ENCODE measurements around the gene RNF115.
"Not testable (repeated sequence)": the region's sequence is repeated elsewhere in the genome, so short reads cannot be mapped to it uniquely, and the experiment has no call there.

RNF115 gene

DNA sequence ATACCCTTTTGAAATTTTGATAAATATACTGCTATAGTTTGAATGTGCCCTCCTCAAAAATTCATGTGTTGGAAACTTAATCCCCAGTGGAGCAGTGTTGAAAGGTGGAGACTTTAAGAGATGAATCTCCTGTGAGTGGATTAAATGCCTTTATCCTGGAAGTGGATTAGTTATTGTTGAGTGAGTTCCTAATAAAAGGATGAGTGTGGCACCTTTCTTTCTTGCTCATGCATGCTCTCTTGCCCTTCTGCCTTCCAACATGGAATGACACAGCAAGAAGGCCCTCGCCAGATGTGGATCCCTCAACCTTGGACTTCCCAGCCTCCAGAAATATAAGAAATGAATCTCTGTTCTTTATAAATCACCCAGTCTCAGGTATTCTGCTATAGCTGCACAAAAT, 52.8 kb downstream of the RNF115 start:
- no peak for DNase-seq

GRCh38 chr1:145768004-145768403, 55.9 kb downstream of the RNF115 start:
- DNase-seq: not testable (repeated sequence)

DNA sequence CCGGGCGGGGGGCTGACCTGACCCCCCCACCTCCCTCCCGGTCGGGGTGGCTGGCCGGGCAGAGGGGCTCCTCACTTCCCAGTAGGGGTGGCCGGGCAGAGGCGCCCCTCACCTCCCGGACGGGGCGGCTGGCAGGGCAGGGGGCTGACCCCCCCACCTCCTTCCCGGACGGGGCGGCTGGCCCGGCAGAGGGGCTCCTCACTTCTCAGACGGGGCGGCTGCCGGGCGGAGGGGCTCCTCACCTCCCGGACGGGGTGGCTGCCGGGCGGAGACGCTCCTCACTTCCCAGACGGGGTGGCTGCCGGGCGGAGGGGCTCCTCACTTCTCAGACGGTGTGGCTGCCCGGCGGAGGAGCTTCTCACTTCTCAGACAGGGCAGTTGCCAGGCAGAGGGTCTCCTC, 57.0 kb downstream of the RNF115 start:
- not testable (repeated sequence) for DNase-seq

- DNase-seq: not testable (repeated sequence)
These were observed 58.1 kb downstream of the RNF115 start for GRCh38 chr1:145765585-145766360.

DNA sequence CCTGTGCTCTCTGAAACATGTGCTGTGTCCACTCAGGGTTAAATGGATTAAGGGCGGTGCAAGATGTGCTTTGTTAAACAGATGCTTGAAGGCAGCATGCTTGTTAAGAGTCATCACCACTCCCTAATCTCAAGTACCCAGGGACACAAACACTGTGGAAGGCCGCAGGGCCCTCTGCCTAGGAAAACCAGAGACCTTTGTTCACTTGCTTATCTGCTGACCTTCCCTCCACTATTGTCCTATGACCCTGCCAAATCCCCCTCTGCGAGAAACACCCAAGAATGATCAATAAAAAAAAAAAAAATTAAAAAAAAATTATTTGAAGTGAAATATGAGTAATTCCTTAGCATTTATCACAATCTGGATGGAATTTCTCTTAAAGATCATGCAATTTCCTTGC, 58.8 kb downstream of the RNF115 start:
- DNase-seq: not testable (repeated sequence)

- not testable (repeated sequence) for DNase-seq
These were observed 59.5 kb downstream of the RNF115 start for GRCh38 chr1:145764231-145764940.

DNA sequence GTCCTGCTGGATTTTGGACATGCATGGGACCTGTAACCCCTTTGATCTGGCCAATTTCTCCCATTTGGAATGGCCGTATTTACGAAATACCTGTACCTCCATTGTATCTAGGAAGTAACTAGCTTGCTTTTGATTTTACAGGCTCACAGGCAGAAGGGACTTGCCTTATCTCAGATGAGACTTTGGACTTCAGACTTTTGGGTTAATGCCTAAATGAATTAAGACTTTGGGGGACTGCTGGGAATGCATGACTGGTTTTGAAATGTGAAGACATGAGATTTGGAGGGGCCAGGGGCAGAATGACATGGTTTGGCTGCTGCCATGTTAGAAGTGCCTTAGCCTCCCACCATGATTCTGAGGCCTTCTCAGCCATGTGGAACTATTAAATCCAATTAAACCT, 61.9 kb downstream of the RNF115 start:
- not testable (repeated sequence) for DNase-seq

DNA sequence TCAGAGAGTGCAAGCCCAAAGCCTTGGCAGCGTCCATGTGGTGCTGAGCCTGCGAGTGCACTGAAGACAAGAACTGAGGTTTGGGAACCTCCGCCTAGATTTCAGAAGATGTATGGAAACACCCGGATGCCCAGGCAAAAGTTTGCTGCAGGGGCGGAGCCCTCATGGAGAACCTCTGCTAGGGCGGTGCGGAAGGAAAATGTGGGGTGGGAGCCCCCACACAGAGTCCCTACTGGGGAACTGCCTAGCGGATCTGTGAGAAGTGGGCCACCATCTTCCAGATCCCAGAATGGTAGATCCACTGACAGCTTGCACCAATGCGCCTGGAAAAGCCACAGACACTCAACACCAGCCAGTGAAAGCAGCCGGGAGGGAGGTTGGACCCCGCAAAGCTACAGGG, 62.4 kb downstream of the RNF115 start:
- DNase-seq: not testable (repeated sequence)

DNA sequence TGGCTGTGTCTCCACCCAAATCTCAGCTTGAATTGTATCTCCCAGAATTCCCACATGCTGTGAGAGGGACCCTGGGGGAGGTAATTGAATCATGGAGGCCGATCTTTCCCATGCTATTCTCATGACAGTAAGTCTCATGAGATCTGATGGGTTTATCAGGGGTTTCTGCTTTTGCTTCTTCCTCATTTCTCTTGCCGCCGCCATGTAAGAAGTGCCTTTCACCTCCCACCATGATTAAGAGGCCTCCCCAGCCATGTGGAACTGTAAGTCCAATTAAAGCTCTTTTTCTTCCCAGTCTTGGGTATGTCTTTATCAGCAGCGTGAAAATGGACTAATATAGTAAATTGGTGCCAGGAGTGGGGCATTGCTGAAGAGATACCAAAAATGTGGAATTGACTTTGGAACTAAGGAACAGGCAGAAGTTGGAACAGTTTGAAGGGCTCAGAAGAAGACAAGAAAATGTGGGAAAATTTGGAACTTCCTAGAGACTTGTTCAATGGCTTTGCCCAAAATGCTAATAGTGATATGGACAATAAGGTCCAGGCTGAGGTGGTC, 63.4 kb downstream of the RNF115 start:
- not testable (repeated sequence) for DNase-seq

GRCh38 chr1:145759721-145760120, 64.2 kb downstream of the RNF115 start:
- no peak for DNase-seq

DNA sequence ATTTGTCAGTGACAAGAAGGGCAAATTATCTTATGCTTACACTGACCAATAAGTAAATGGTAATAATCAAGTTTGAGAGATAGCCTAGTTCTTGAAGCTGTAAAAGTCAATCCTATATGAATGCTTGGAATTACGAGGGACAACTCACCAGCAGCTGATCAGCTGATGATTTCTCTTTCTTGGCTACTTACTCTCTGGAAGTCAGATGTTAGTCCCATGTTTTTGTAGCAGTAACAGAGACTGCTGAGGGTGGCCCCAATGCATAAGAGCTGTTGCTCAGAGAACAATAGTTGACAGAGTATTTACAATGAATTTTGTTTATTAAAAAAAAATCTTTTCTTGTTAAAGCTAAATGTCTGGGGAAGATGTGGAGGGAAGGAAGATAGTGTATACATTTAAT, 65.3 kb downstream of the RNF115 start:
- no peak for DNase-seq

GRCh38 chr1:145758116-145758515, 65.8 kb downstream of the RNF115 start:
- no peak for DNase-seq

DNA sequence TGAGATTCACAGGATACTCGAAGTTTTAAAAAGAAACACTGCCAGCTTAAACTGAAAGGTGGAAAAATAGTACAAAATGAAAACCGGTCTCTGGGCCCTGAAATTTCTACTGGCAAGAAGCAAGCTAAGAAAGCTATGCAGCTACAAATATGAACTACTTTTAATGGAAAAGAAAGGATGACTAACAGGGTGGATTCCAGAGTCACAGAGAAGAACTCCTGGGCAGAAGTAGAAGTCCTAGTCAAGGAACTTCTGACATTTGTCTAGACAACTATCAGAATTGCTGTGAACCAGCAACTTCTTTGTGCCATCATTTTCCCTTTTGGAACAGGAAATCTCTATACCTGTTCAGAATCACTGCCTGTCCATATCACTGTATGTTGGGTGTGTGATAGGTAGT, 66.5 kb downstream of the RNF115 start:
- no peak for DNase-seq

DNA sequence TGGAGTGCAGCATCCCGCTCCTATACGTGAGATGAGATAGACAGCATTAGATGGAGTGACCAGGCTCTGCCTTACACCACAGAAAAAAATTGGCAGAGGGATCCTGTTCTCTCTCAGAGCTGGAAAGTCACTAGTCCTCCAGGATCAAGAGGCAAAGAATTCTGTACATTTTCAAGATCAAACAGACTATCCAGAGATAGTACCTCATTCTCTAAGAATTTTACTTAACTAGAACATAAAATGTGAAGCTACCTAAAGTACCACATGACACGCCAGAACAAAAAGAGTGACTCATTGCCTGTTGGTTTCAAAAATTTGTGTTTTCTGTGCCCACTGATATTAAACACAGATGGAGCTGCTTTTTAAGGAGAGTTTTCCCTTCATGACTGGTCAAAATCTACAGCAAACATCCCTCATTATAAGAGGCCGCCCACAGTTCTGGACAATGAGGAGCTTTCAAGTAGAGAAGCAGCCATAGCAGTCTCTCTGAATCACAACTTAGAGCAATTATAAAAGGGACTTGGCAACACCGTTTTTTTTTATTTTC, 72.3 kb downstream of the RNF115 start:
- DNase-seq: no peak

GRCh38 chr1:145750426-145750825, 73.5 kb downstream of the RNF115 start:
- no peak for DNase-seq

GRCh38 chr1:145747398-145748247, 76.3 kb downstream of the RNF115 start:
- no peak for DNase-seq

GRCh38 chr1:145740269-145740668, 83.6 kb downstream of the RNF115 start:
- no peak for DNase-seq

DNA sequence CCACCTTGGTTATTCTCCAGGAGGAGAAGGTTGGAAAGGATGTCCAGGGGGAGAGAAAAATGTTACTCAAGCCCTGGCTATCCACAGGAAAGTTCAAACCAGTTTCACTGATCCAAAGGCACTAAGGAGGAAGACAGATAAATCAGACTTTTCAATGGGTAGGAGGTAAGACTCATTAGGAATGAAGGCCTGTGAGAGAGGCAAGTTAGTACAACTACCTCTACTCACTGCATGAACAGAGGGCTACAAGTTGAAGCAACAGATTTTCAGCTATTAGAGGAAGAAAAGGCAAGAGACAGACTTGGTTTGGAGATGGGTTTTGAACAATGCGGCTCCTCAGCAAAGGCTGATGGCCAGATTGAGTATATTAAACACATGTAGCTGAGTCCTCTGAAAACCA, 87.7 kb downstream of the RNF115 start:
- DNase-seq: no peak

DNA sequence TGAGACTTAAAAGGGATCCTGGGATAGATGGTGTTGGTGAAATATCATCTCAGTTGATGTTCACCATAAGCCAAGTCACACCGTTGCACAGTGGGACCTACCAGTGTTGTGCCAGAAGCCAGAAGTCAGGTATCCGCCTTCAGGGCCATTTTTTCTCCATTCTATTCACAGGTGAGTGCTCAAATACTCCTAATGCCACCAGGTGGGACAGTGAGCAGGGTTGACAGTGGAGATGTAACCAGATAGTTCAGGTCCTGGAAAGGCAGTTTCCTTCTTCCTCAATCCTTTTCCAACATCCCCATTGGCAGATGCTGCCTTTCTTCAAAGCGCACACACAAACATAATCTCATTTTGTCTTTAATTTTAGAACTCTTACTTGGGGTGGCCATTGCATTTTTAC, 93.0 kb downstream of the RNF115 start:
- DNase-seq: no peak

- no peak for DNase-seq
These were observed 93.4 kb downstream of the RNF115 start for GRCh38 chr1:145730467-145730866.

- no peak for DNase-seq
These were observed 94.0 kb downstream of the RNF115 start for GRCh38 chr1:145729666-145730436.

DNA sequence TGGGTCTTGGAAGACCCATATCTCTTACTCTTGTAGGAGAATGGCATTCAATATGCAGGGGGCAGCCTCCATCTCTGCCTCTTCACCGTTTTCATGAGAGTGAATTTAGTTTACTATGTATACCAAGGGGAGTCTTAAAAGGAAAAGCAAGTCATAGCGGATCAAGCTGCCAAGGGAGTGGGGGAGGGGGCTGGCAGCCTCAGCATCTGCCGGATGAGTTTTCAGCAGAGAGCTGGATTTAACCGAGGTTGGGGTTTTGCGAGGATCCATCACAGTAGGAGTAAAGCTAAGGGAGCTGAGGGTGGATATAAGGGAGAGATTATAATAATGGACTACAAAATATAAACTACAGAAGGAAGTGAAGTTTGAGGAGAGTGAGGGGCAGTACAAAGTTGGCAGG, 94.7 kb downstream of the RNF115 start:
- DNase-seq: no peak
